Muscle layer of colon (tissue), 2 donors: ENCODE results near the gene NUP98.

Experiments used
- H3K27ac ChIP-seq: one replicate; pipeline ENCODE4 v1.7.0; 2013; ENCODE audit warnings: low read depth, mild to moderate bottlenecking, low read length, moderate library complexity
- H3K27me3 ChIP-seq, 2 donors: one replicate each; pipeline ENCODE4 v1.7.0; 2013; ENCODE audit warnings: low read length in 2 of 2, mild to moderate bottlenecking in 2 of 2; ENCODE audit not compliant: insufficient read depth in 2 of 2, control insufficient read depth in 1 of 2
- H3K36me3 ChIP-seq: one replicate; pipeline ENCODE4 v1.7.0; 2013; ENCODE audit warnings: mild to moderate bottlenecking, low read length; ENCODE audit not compliant: insufficient read depth
- H3K4me1 ChIP-seq: one replicate; pipeline ENCODE4 v1.7.0; 2013; ENCODE audit warnings: mild to moderate bottlenecking, low read length; ENCODE audit not compliant: insufficient read depth
- H3K4me3 ChIP-seq, 2 donors: one replicate each; pipeline ENCODE4 v1.7.0; 2013; ENCODE audit warnings: low read length in 2 of 2, low read depth in 1 of 2, mild to moderate bottlenecking in 1 of 2, moderate library complexity in 1 of 2
- H3K9ac ChIP-seq: one replicate; pipeline ENCODE4 v1.7.0; 2013; ENCODE audit warnings: low read length
- H3K9me3 ChIP-seq: one replicate; pipeline ENCODE4 v1.7.0; 2013; ENCODE audit warnings: mild to moderate bottlenecking, low read length
- donor health status: abdominal sarcoma.
- donor health status: Adenocarcinoma of cecum.

The NUP98 gene

GRCh38 chr11:3809624-3809928 lies 12.2 kb upstream of the NUP98 start:
- Histone ChIP-seq H3K36me3 (no peaks in the 10 kb centered on the region), H3K4me1 (peaks cover 10% of the 10 kb centered on the region), H3K27ac (no peak overlapping the region), H3K9me3 (no peaks in the 10 kb centered on the region), H3K4me3 (no peak overlapping the region), H3K27me3 (no peaks in the 10 kb centered on the region), H3K9ac (no peak overlapping the region)

- Histone ChIP-seq H3K9me3 (no peaks in the 10 kb centered on the region), H3K27ac (peak overlapping the region; percentile 54), H3K36me3 (no peaks in the 10 kb centered on the region), H3K27me3 (no peaks in the 10 kb centered on the region), H3K4me3 (peak overlapping the region; percentile 74 to 91), H3K4me1 (peaks cover 10% of the 10 kb centered on the region), H3K9ac (no peak overlapping the region)
Measured at GRCh38 chr11:3808861-3809623, 11.7 kb upstream of the NUP98 start.

- Histone ChIP-seq H3K27ac (peak within 1 kb of the TSS; percentile 54), H3K27me3 (no peaks in the 10 kb centered on the region), H3K4me3 (peak within 1 kb of the TSS; percentile 74 to 91), H3K9ac (peak within 1 kb of the TSS; percentile 12), H3K36me3 (no peaks in the 10 kb centered on the region), H3K9me3 (no peaks in the 10 kb centered on the region), H3K4me1 (peaks cover 10% of the 10 kb centered on the region)
Measured at GRCh38 chr11:3807909-3808860, 10.8 kb upstream of the NUP98 start, which contains the start of gene PGAP2. Gene PGAP2 (plus strand): TSS chr11:3808560. CDS start chr11:3811260, 2,700 bp downstream.

- H3K9ac ChIP-seq: no peak overlapping the region
- peaks cover 4% of the 10 kb centered on the region for H3K4me1 ChIP-seq
- no peaks in the 10 kb centered on the region for H3K9me3 ChIP-seq
- H3K36me3 ChIP-seq: no peaks in the 10 kb centered on the region
- H3K27me3 ChIP-seq: no peaks in the 10 kb centered on the region
- no peak overlapping the region for H3K4me3 ChIP-seq
- H3K27ac ChIP-seq: no peak overlapping the region
Measured at GRCh38 chr11:3803726-3804495, 6.6 kb upstream of the NUP98 start.

- H3K27ac ChIP-seq: no peak overlapping the region
- H3K9me3 ChIP-seq: no peaks in the 10 kb centered on the region
- no peaks in the 10 kb centered on the region for H3K27me3 ChIP-seq
- H3K4me3 ChIP-seq: no peak overlapping the region
- H3K9ac ChIP-seq: no peak overlapping the region
- no peaks in the 10 kb centered on the region for H3K36me3 ChIP-seq
- H3K4me1 ChIP-seq: no peaks in the 10 kb centered on the region
Measured at GRCh38 chr11:3802011-3802790, 4.8 kb upstream of the NUP98 start.

- no peaks in the 10 kb centered on the region for H3K9me3 ChIP-seq
- H3K27me3 ChIP-seq: no peaks in the 10 kb centered on the region
- no peak overlapping the region for H3K4me3 ChIP-seq
- no peak overlapping the region for H3K27ac ChIP-seq
- H3K9ac ChIP-seq: no peak overlapping the region
- peaks cover 12% of the 10 kb centered on the region for H3K4me1 ChIP-seq
- no peaks in the 10 kb centered on the region for H3K36me3 ChIP-seq
Measured at GRCh38 chr11:3799873-3800272, 2.5 kb upstream of the NUP98 start.

GRCh38 chr11:3799143-3799542 lies 1.8 kb upstream of the NUP98 start:
- H3K27me3 ChIP-seq: no peaks in the 10 kb centered on the region
- no peaks in the 10 kb centered on the region for H3K9me3 ChIP-seq

GRCh38 chr11:3796801-3797328 lies 489 bp downstream of the NUP98 start:
- Histone ChIP-seq H3K4me3 (peak overlapping the region; percentile 75 to 80), H3K9me3 (no peaks in the 10 kb centered on the region), H3K27ac (peak overlapping the region; percentile 95), H3K9ac (peak overlapping the region; percentile 81), H3K4me1 (peaks cover 16% of the 10 kb centered on the region), H3K27me3 (no peaks in the 10 kb centered on the region), H3K36me3 (peaks cover 16% of the 10 kb centered on the region)

More at GRCh38 chr11:3799143-3799542, 1.8 kb upstream of the NUP98 start:
- Histone ChIP-seq H3K36me3 (peaks cover 4% of the 10 kb centered on the region), H3K9ac (no peak overlapping the region), H3K27ac (no peak overlapping the region), H3K4me1 (peaks cover 16% of the 10 kb centered on the region), H3K4me3 (no peak overlapping the region)

- Histone ChIP-seq H3K9me3 (no peaks in the 10 kb centered on the region), H3K27me3 (no peaks in the 10 kb centered on the region), H3K4me1 (peaks cover 16% of the 10 kb centered on the region), H3K36me3 (peaks cover 16% of the 10 kb centered on the region), H3K9ac (peak overlapping the region; percentile 81), H3K27ac (peak overlapping the region; percentile 95), H3K4me3 (peak overlapping the region; percentile 75 to 80)
Measured at GRCh38 chr11:3796346-3796745, 1.0 kb downstream of the NUP98 start.

- peaks cover 16% of the 10 kb centered on the region for H3K36me3 ChIP-seq
- peak overlapping the region in 1 of 2 donors; percentile 80 for H3K4me3 ChIP-seq
- H3K27me3 ChIP-seq: no peaks in the 10 kb centered on the region
- no peaks in the 10 kb centered on the region for H3K9me3 ChIP-seq
- H3K4me1 ChIP-seq: peaks cover 16% of the 10 kb centered on the region
- peak overlapping the region; percentile 81 for H3K9ac ChIP-seq
- peak overlapping the region; percentile 1 for H3K27ac ChIP-seq
Measured at GRCh38 chr11:3796002-3796311, 1.4 kb downstream of the NUP98 start.
